NCI-H146 (cell line): Measurements from ENCODE around the gene ZDHHC5.
"Not testable (repeated sequence)": the region's sequence is repeated elsewhere in the genome, so short reads cannot be mapped to it uniquely, and the experiment has no call there.

Experiments used
- DNase-seq: peaks from one replicate; lab custom pipeline; 2025; lab: John Stamatoyannopoulos, UW

Gene ZDHHC5

GRCh38 chr11:57667117-57667735 is 688 bp upstream of the ZDHHC5 start:
- peak; percentile 98 for DNase-seq

GRCh38 chr11:57668434-57668782 is 494 bp downstream of the ZDHHC5 start:
- peak; percentile 28 for DNase-seq

GRCh38 chr11:57674251-57674650 is 6.3 kb downstream of the ZDHHC5 start:
- DNase-seq: no peak

DNA sequence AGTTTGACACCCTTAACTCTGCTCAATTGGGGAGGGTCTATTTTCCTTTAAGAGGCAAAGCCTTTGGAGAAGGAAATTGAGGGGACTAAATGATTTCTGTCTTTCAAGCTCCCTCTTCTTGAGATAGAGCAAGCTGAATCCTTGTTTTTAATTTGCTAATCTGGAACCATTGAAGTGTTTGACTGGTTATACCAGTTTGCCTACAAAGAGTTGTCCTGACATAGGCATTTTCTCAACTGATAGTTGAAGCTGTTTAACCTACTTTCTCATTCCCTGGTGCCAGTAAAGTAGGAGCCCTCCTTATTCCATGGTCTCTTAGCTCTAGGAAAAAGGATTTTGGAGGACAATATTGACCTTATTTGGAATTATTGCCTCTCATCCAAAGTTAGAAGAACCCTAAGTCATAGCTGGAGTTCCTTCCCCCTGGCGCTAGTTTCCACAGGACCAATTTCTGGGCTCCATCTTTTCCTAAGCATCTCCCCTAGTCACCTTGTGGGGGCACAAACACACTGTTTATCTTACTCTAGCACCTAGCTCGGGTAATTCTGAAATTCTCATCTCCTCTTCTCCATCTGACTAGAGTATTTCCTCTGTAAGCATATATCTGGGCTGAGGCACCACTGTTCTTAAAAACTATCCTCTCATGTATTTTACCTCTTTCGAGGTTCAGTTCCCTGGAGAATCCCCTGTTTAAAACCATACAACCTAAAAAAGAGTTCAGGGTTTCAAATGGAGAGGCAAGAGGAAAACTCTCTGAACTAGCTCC is 7.4 kb downstream of the ZDHHC5 start:
- no peak for DNase-seq

DNA sequence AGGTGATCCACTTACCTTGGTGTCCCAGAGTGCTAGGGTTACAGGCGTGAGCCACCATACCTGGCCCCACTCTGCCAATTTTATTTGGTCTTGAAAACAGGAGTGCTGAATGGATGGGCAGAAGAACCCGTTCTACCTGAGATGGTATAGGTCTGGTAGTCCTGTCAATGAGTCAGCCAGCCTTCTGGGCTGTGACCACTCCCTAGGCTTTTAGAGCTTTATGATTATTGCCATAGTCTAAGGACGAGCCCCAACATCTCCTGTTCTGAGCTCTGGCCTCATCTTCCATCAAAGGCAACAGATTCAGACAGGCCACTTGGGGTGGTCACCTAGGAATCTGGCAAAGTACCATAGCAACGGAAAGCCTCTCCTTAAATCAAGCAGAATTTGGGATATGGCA is 11.5 kb downstream of the ZDHHC5 start:
- DNase-seq: no peak

DNA sequence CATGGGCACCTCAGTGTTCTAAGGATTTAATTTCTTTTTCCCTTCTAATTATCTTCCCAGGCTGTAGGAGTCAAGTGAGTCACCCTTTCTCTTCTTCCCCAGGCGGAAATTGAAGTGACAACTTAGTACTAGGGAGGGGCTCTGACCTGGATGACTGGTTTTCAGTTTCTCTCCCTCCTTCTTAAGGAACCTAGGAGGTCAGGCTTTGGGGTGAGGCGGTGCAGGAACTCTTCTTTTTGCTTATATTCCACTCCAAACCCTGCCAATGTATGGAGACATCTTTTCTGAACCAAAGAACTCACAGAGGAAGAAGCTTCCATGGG is 12.6 kb downstream of the ZDHHC5 start:
- DNase-seq: no peak

- DNase-seq: no peak
Measured at GRCh38 chr11:57681168-57681567, 13.3 kb downstream of the ZDHHC5 start.

DNA sequence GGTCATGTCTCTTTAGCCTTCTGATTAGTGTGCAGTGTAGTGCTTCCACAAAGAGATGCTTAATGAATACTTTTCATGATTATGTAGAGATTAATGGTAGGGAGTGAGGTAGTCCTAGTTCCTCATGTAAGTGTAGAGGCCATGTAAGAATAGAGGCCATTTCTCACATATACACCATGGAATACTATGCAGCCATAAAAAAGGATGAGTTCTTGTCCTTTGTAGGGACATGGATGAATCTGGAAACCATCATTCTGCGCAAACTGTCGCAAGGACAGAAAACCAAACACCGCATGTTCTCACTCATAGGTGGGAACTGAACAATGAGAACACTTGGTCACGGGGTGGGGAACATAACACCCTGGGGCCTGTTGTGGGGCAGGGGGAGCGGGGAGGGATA is 22.6 kb downstream of the ZDHHC5 start:
- DNase-seq: not testable (repeated sequence)

GRCh38 chr11:57698843-57699365 is 31.0 kb downstream of the ZDHHC5 start:
- DNase-seq: no peak

- no peak for DNase-seq
Measured at GRCh38 chr11:57699813-57700212, 31.9 kb downstream of the ZDHHC5 start.

GRCh38 chr11:57700425-57700824 is 32.5 kb downstream of the ZDHHC5 start:
- no peak for DNase-seq

DNA sequence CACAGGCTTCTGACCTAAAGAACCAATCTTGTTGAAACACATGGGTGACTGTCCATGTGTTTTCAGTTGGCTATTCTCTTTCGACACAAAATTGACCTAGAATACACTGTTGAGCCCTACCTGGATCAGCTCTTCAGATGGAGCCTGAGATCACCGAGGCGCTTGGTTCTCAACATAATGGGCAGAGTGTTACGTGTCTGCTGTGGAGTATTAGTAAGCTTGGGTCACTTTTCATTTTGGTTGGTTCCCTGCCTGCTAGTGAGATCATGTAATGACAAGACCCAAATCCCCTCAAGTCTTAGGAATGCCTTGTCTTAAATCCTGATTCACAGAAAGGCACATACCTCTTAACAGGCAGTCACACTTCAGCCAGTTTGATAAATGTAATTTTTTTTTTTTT is 35.4 kb downstream of the ZDHHC5 start:
- no peak for DNase-seq

GRCh38 chr11:57704932-57705331 is 37.0 kb downstream of the ZDHHC5 start:
- DNase-seq: no peak

- DNase-seq: not testable (repeated sequence)
Measured at GRCh38 chr11:57705432-57705831, 37.5 kb downstream of the ZDHHC5 start.

- no peak for DNase-seq
Measured at GRCh38 chr11:57709802-57710367, 42.0 kb downstream of the ZDHHC5 start.

DNA sequence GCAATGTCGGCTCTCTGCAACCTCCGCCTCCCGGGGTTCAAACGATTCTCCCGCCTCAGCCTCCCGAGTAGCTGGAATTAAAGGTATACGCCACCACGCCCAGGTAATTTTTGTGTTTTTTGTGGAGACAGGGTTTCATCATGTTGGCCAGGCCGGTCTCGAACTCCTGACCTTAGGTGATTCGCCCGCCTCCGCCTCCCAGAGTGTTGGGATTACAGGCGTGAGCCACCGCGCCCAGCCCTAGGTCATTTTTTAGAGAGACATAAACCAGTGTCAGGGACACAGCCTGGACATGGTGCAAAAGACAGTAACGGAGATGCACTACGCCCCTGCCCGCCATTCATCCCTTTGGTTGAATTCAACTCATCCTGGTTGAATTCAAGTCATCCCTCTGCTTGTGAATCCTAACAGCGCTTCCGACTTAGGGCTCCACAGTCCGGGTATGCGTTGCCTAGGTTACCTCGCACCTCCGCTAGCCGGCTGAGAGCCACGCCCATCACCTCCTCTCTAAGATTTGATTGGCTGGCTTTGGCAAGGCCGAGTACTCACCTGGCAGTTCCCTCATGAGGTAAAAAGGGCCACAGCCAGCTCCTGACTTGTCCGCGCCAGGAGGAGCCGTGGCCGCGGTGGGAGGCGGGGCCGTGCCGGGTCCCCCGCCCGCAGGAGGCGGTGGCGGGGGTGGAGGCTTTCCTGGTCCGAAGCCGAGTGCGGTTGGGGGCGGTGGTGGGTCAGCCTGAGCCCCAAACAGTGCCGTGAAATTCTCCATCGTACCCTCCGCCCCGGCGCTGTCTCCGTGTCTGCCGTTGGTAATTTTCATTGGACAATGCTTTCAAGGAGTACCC is 43.7 kb downstream of the ZDHHC5 start, which contains the start of gene MED19:
TSS of gene MED19 (minus strand) at position 802 of the 842 bp plus-strand sequence. CDS start at position 766, 36 bp downstream.
- peak; percentile 98 for DNase-seq

GRCh38 chr11:57712256-57713150 is 44.6 kb downstream of the ZDHHC5 start, which contains the start of gene TMX2:
Gene TMX2, plus strand, starts transcription at chr11:57712593. Its CDS starts 26 bp downstream, at chr11:57712619.
- DNase-seq: peak; percentile 98

GRCh38 chr11:57713835-57714234 is 45.9 kb downstream of the ZDHHC5 start:
- no peak for DNase-seq

DNA sequence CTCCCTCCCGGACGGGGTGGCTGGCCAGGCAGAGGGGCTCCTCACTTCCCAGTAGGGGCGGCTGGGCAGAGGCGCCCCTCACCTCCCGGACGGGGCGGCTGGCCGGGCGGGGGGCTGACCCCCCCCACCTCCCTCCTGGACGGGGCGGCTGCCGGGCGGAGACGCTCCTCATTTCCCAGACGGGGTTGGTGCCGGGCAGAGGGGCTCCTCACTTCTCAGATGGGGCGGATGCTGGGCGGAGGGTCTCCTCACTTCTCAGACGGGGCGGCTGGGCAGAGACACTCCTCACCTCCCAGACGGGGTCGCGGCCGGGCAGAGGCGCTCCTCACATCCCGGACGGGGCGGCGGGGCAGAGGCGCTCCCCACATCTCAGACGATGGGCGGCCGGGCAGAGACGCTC is 48.8 kb downstream of the ZDHHC5 start:
- not testable (repeated sequence) for DNase-seq

GRCh38 chr11:57727185-57727584 is 59.3 kb downstream of the ZDHHC5 start:
- DNase-seq: no peak

- DNase-seq: no peak
Measured at GRCh38 chr11:57728829-57729228, 60.9 kb downstream of the ZDHHC5 start.
